Smooth muscle cell (in vitro differentiated cells): ENCODE results near the gene ZNF750. TPM values are rescaled to one million over a fixed set of nuclear protein-coding genes. Genes with fewer than 3 reads are reported as not detected.
A peak's percentile ranks its signal among the peaks of the same experiment; 100 is the strongest.

Experiments
- DNase-seq: peaks from one replicate; lab custom pipeline; 2025; ENCODE audit not compliant: unreplicated experiment; lab: John Stamatoyannopoulos, UW
- H2AFZ ChIP-seq: fragments of 200-600 bp; sonication (generic); 2 replicates; pipeline ENCODE4 v1.6.0; 2016; ENCODE audit warnings: antibody characterized with exemption, low read depth, mild to moderate bottlenecking
- H3F3A ChIP-seq: fragments of 200-600 bp; sonication (generic); 2 replicates; pipeline ENCODE4 v1.6.0; 2017; ENCODE audit warnings: antibody characterized with exemption, low read depth
- H3K27ac ChIP-seq: fragments of 200-600 bp; sonication (generic); 2 replicates; pipeline ENCODE4 v1.5.1; 2016; ENCODE audit warnings: low read depth, mild to moderate bottlenecking
- H3K27me3 ChIP-seq: fragments of 200-600 bp; sonication (generic); 2 replicates; pipeline ENCODE4 v1.6.1; 2016; ENCODE audit warnings: low read depth, mild to moderate bottlenecking
- H3K36me3 ChIP-seq: fragments of 200-600 bp; sonication (generic); 2 replicates; pipeline ENCODE4 v1.5.1; 2016; ENCODE audit warnings: low read depth
- H3K4me1 ChIP-seq: fragments of 200-600 bp; sonication (generic); 2 replicates; pipeline ENCODE4 v1.5.1; 2016; ENCODE audit warnings: low read depth
- H3K4me2 ChIP-seq: fragments of 200-600 bp; sonication (generic); 2 replicates; pipeline ENCODE4 v1.6.0; 2016; ENCODE audit warnings: mild to moderate bottlenecking
- H3K4me3 ChIP-seq: fragments of 200-600 bp; sonication (generic); 2 replicates; pipeline ENCODE4 v1.5.1; 2016; ENCODE audit warnings: mild to moderate bottlenecking
- H3K79me2 ChIP-seq: fragments of 200-600 bp; sonication (generic); 2 replicates; pipeline ENCODE4 v1.6.0; 2016; ENCODE audit warnings: low read depth, mild to moderate bottlenecking
- H3K9ac ChIP-seq: fragments of 200-600 bp; sonication (generic); 2 replicates; pipeline ENCODE4 v1.6.0; 2016; ENCODE audit warnings: low read depth
- H3K9me3 ChIP-seq: fragments of 200-600 bp; sonication (generic); replicated peaks from 2 replicates; pipeline ENCODE4 v1.5.1; 2016; ENCODE audit warnings: low read depth
- H4K20me1 ChIP-seq: fragments of 200-600 bp; sonication (generic); 2 replicates; pipeline ENCODE4 v1.6.0; 2016; ENCODE audit warnings: low read depth
- CTCF ChIP-seq: fragments of 200-600 bp; sonication (generic); IDR thresholded peaks from 2 replicates; pipeline ENCODE4 v1.5.1; 2017; ENCODE audit warnings: borderline replicate concordance, mild to moderate bottlenecking, antibody characterized with exemption; ENCODE audit not compliant: insufficient read depth, poor library complexity, severe bottlenecking
- WGBS: methylation state at CpG from one replicate; pipeline ENCODE4 v1.1.7; 2016; ENCODE audit warnings: low lambda C conversion rate; 5-methylcytosine and 5-hydroxymethylcytosine counted together
- polyA plus RNA-seq: library from polyadenylated mRNA; unstranded; fragments of >200 nt; fragmentation: Nextera tagmentation; extraction: Ambion mirVana; gene quantifications from 2 replicates; pipeline ENCODE4 v1.2.1, GENCODE V29; 2016
- total RNA-seq: library from RNA; depleted of rRNA; stranded (reverse); fragments of >200 nt; gene quantifications from 2 replicates; pipeline ENCODE4 v1.2.3, GENCODE V29; 2014

ZNF750 gene
- total and polyA plus RNA-seq, 2 experiments from 2014 or later, result 0.93 to 7.1 TPM

DNA sequence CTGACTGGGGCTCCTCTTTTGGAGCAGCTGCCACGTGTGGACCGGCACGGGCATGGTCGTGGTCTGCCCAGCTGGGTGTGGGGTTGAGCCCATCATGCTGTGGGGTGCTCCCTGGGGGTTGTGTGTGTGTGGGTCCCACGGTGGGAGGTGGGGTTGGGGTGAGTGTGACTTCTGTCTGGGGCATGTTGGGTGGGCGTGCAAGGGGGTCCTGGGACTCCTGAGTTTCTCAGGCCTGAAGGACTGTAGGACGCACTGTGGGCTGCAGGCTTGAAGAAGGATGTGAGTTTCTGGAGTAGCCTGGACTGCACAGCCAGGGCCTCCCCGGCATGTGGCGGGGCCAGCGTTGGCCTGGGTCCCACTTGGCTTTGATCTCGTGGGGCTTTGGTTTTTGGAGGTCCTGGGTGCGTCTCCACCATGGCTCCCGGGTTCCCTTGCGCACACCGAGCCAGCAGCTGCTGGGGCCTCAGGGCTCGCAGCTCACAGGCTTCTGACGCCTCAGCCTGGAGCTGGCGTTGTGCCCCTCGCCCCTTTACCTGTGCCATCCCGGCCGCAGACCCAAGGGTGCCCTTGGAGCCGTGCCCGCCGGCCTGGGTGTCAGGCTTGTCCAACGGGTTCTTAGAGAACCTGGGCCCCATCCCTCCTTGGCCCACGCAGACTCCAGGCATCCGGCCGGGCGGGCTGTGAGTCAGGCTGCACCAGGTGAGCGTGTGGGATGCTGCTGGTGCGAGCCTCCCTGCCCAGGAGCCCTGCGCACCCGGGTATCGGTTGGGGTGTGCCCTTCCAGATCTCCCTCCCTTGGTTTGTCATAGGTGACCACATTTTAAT lies 34.4 kb upstream of the ZNF750 start:
- Histone ChIP-seq H3K4me2 (peak overlapping the region; percentile 9), H3K27me3 (no peaks in the 10 kb centered on the region), H3K79me2 (peaks cover 2% of the 10 kb centered on the region), H3K27ac (peak overlapping the region; percentile 82), H3F3A (no peaks in the 10 kb centered on the region), H3K4me1 (peaks cover 22% of the 10 kb centered on the region), H3K36me3 (no peaks in the 10 kb centered on the region), H3K4me3 (no peak overlapping the region), H3K9me3 (no peaks in the 10 kb centered on the region), H2AFZ (no peak overlapping the region), H4K20me1 (no peaks in the 10 kb centered on the region), H3K9ac (peak overlapping the region; percentile 58)
- 85% methylated on average over 34 of the region's 34 CpGs for WGBS
- TF ChIP-seq CTCF, result no peak
- no peak for DNase-seq

DNA sequence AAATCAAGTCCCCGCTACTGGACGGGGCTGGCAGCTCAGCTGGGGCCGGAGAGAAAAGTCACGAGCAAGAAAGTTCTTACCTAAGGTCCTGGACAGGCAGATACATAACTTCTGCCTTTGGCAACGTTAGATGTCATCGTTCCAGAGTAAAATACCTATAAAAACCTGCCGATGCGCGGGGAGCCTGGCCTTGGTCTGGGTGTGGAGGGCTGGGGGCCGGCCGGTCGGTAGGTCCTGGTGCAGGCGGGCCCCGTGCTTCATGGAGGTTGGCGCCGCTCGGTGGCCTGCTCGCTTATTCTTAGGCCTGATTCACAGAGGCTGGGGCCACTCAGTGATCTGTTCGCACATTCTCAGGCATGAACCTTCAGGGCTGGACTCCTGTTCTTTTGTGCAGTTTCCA lies 33.7 kb upstream of the ZNF750 start:
- H3K9ac ChIP-seq, result no peak overlapping the region
- H3K4me1 ChIP-seq, result peaks cover 22% of the 10 kb centered on the region
- 98% methylated on average over 12 of the region's 19 CpGs for WGBS
- H3K9me3 ChIP-seq, result no peaks in the 10 kb centered on the region
- DNase-seq, result no peak
- no peak overlapping the region for H2AFZ ChIP-seq
- H4K20me1 ChIP-seq, result no peaks in the 10 kb centered on the region
- no peaks in the 10 kb centered on the region for H3K27me3 ChIP-seq
- H3K36me3 ChIP-seq, result no peaks in the 10 kb centered on the region
- H3K4me2 ChIP-seq, result no peak overlapping the region
- no peak overlapping the region for H3K27ac ChIP-seq
- H3K4me3 ChIP-seq, result no peak overlapping the region
- no peaks in the 10 kb centered on the region for H3K79me2 ChIP-seq
- no peak for TF ChIP-seq CTCF
- no peaks in the 10 kb centered on the region for H3F3A ChIP-seq

GRCh38 chr17:82872591-82873520 lies 33.0 kb upstream of the ZNF750 start:
- TF ChIP-seq CTCF, result no peak
- no peaks in the 10 kb centered on the region for H3K9me3 ChIP-seq
- H3K9ac ChIP-seq, result no peak overlapping the region
- H3K4me3 ChIP-seq, result no peak overlapping the region
- DNase-seq, result no peak
- 95% methylated on average over 33 of the region's 33 CpGs for WGBS
- H3K4me1 ChIP-seq, result peaks cover 22% of the 10 kb centered on the region
- H2AFZ ChIP-seq, result no peak overlapping the region
- no peak overlapping the region for H3K4me2 ChIP-seq
- H3K27me3 ChIP-seq, result no peaks in the 10 kb centered on the region
- no peak overlapping the region for H3K27ac ChIP-seq
- H4K20me1 ChIP-seq, result no peaks in the 10 kb centered on the region
- H3F3A ChIP-seq, result no peaks in the 10 kb centered on the region
- H3K36me3 ChIP-seq, result no peaks in the 10 kb centered on the region
- no peaks in the 10 kb centered on the region for H3K79me2 ChIP-seq
